HUES48 (cell line): Measurements from ENCODE around the gene VSTM2B.
"Not testable (repeated sequence)": the region's sequence is repeated elsewhere in the genome, so short reads cannot be mapped to it uniquely, and the experiment has no call there.

Experiments used
- H3K27ac ChIP-seq: one replicate; pipeline ENCODE4 v1.7.0; 2013; ENCODE audit warnings: low read depth, low read length, inconsistent platforms
- H3K27me3 ChIP-seq: 2 replicates; pipeline ENCODE4 v1.6.1; 2013; ENCODE audit warnings: mild to moderate bottlenecking, low read length; ENCODE audit not compliant: control insufficient read depth, insufficient read depth
- H3K36me3 ChIP-seq: 2 replicates; pipeline ENCODE4 v1.6.1; 2013; ENCODE audit warnings: low read length; ENCODE audit not compliant: control insufficient read depth, insufficient read depth
- H3K4me1 ChIP-seq: 2 replicates; pipeline ENCODE4 v1.6.1; 2013; ENCODE audit warnings: mild to moderate bottlenecking, low read length; ENCODE audit not compliant: control insufficient read depth, insufficient read depth
- H3K4me3 ChIP-seq: 2 replicates; pipeline ENCODE4 v1.5.1; 2013; ENCODE audit warnings: mild to moderate bottlenecking, low read depth, low read length
- H3K9ac ChIP-seq: 2 replicates; pipeline ENCODE4 v1.6.1; 2013; ENCODE audit warnings: mild to moderate bottlenecking, low read depth, low read length, moderate library complexity
- H3K9me3 ChIP-seq: 2 replicates; pipeline ENCODE4 v1.6.1; 2013; ENCODE audit warnings: low read length; ENCODE audit not compliant: control insufficient read depth, insufficient read depth

Gene VSTM2B

DNA sequence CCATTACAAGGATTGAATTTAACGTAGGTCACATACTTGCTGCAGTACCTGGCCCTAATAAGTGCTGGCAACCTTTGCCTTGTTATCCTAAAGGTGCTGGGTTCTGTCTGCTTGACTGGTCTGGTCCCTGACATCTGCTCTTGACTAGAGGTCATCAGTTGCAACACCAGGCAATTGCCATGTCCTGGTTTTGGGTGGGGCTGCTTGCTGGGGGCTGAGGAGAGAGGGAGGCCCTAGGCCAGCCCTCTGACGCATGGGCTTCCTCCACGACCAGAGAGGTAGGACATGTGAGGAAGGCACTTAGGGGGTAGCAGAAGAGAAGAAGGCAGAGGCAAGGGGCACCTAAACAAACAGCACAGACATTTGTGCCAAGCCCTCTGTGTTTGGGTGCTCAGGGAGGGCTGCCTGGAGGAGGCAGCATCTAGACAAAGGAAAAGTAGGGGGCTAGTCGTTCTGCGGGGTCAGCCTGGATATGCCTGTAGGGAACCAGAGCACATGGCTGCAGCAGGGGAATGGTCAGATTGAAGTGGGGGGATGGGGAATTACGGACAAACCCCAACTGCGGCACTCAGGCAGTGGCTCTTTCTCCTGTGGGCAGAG is 21.7 kb downstream of the VSTM2B start:
- no peak overlapping the region for H3K27ac ChIP-seq
- no peaks in the 10 kb centered on the region for H3K27me3 ChIP-seq
- H3K36me3 ChIP-seq = no peaks in the 10 kb centered on the region
- no peaks in the 10 kb centered on the region for H3K9me3 ChIP-seq
- H3K4me1 ChIP-seq = no peaks in the 10 kb centered on the region
- H3K9ac ChIP-seq = no peak overlapping the region
- H3K4me3 ChIP-seq = no peak overlapping the region

DNA sequence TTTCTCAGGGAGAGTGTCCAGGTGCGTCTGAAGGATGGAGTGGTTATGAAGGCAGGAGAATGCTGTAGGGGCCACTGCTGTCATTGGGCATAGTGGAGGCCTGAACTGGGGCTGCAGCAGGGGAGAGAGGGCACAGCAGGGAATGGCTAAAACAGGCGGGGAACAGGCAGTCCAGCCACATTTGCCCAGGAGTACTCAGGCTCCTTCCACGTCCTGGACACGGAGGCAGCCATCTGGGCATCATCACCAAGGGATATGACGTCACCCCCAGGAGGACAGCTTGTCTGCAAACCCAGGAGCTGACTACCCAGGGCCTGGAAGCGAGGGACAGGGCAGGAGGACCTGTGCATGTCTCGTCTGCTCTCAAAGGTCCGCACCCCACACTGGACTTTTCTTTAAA is 22.2 kb downstream of the VSTM2B start:
- no peak overlapping the region for H3K9ac ChIP-seq
- H3K27ac ChIP-seq = no peak overlapping the region
- no peaks in the 10 kb centered on the region for H3K36me3 ChIP-seq
- no peaks in the 10 kb centered on the region for H3K4me1 ChIP-seq
- no peak overlapping the region for H3K4me3 ChIP-seq
- no peaks in the 10 kb centered on the region for H3K9me3 ChIP-seq
- no peaks in the 10 kb centered on the region for H3K27me3 ChIP-seq

DNA sequence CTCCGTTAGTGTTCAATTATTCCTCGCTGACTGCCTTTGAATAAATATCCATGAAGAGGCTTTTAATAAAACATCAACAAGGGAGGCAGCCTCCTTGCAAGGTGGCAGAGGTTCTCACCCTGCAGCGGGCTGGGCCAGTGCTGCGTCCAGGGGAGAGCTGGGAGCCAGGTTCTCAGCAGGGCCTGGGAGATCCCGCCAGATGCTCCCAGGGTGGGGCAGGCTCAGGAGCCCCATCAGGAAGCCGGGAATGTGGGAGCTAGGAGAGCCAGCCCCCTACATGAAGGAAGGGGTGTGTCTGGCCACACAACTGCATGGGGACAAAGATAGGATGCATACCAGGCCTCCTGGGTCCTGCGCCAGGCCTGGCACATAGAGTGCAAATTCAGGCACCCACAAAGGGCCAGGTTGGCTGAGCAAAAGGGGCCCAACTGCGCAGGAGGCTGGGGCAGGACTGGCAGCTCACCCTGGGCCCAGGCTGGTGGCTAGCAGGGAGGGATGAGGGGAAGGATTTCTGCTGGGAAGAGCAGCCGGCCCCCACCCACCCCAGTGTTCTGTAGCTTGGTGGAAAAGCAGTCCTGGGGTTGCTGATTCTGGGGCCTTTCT is 22.8 kb downstream of the VSTM2B start:
- H3K9ac ChIP-seq = no peak overlapping the region
- no peaks in the 10 kb centered on the region for H3K4me1 ChIP-seq
- H3K9me3 ChIP-seq = no peaks in the 10 kb centered on the region
- H3K36me3 ChIP-seq = no peaks in the 10 kb centered on the region
- no peaks in the 10 kb centered on the region for H3K27me3 ChIP-seq
- no peak overlapping the region for H3K4me3 ChIP-seq
- H3K27ac ChIP-seq = no peak overlapping the region

DNA sequence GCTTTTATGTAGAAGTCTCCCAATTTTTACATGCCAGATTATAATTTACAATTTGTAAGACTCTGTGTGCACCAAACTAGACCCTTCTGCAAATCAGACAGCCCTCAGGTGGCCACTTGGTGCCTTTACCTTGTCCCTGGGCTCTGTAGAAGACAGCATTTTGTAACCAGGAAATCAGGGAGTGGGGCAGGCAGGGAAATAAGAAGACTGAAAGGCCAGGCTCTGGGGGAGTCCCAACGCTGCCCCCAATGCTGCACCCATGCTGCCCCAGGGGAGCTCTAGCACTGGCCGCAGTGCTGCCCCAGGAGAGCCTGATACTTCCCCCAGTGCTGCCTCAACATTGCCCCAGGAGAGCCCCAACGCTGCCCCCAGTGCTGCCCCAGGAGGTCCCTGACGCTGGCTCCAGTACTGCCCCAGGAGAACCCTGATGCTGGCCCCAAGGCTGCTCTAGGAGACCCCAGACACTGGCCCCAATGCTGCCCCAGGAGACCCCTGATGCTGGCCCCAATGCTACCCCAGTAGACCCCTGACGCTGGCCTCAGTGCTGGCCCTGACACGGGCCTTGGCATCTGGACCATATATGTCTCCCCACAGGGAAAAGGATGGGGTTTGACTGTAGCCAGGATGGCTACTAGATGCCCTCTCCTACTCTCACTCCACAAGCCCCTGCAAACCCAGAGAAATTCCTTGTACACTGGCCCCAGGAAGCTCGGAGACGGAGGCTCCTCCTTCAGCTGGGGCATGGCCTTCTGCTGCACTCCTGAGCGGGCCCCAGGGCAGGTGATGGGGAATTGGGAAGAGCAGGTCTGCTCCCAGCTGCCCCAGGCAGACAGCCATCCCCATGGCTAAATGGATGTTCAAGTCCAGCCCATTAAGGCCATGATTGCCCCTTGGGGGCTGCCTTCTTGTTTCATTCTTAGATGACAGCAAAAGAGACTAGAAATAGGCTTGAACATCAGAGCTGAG is 23.6 kb downstream of the VSTM2B start:
- Histone ChIP-seq H3K27ac (no peak overlapping the region), H3K9me3 (no peaks in the 10 kb centered on the region), H3K27me3 (no peaks in the 10 kb centered on the region)

DNA sequence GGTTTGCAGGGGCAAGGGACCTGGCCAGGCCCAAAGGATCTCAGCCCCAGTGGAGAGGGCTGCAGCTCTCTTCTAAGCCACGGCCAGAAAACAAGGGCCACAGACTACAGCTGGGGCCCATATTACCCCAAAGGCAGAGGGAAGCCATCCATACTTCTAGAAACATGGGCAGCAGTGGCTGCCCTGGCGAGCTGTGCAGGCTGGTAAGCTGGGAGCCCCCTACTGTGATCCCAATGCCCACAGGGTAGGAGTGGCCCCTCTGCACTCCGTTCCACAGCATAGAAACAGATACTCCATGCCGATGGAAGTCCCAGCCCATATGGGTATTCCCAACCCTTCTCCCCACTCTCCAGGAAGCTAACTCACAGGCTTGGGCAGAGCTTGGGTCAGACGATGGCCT is 25.1 kb downstream of the VSTM2B start:
- no peaks in the 10 kb centered on the region for H3K27me3 ChIP-seq
- no peak overlapping the region for H3K4me3 ChIP-seq

More for the DNA sequence above, 23.6 kb downstream of the VSTM2B start:
- no peak overlapping the region for H3K4me3 ChIP-seq
- no peak overlapping the region for H3K9ac ChIP-seq
- no peaks in the 10 kb centered on the region for H3K4me1 ChIP-seq
- H3K36me3 ChIP-seq = no peaks in the 10 kb centered on the region

DNA sequence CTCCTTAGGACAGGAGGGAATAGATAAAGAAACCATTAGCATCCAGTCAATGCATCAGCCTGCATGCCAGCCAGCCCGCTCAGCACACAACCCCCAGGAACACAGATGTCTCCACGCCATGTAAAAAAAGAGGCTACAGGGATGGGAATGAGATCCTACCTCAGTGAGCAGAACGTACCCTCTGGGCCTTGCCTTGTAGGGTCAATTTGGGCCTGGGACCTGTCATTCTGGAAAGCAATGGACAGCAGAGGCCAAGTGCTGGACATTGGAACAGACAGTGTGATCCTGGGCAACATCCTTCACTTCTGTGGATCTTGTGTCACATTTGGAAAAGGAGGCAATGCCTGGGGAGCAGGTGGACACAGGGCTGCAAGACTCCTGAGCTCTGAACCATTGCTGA is 26.0 kb downstream of the VSTM2B start:
- no peaks in the 10 kb centered on the region for H3K36me3 ChIP-seq
- no peaks in the 10 kb centered on the region for H3K27me3 ChIP-seq

More for the DNA sequence above, 25.1 kb downstream of the VSTM2B start:
- Histone ChIP-seq H3K36me3 (no peaks in the 10 kb centered on the region), H3K9ac (no peak overlapping the region), H3K4me1 (no peaks in the 10 kb centered on the region), H3K9me3 (no peaks in the 10 kb centered on the region), H3K27ac (no peak overlapping the region)

DNA sequence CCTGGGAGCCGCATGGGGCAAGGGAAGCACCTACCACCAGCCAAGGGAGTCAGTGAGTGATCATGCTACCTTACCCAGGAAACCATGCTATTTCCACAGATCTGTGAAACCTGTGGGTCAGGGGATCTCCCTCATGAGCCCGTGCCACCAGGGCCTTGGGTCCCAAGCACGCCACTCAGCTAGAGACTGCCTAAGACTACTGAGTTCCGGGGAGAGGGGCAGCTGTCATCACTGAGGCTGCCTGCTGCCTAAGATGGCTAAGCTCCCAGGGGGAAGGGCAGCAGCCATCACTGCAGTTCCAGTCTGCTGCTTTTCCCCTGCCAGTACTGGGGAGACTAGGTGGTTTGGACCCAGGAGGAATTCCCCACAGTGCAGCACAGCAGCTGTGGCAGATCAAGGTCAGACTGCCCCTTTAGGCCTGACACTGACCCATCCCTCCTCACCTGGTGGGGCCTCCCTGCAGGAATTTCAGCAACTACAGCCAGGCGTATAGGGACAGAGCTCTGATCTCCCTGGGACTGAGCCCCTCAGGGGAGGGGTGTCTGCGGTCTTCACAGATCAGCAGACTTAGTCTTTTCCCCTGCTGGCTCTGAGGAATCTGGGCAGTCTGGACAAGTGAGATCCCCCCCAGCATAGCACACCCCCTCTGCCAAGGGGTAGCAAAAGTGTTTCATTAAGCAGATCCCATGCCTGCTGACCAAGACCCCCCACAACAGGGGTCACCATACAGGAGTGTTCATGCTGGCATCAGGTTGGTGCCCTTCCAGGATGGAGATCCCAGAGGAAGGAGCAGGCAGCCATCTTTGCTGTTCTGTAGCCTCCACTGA is 26.9 kb downstream of the VSTM2B start:
- Histone ChIP-seq H3K9me3 (peaks cover 3% of the 10 kb centered on the region; the same call in 1 of the 2 replicates), H3K4me1 (no peaks in the 10 kb centered on the region), H3K27me3 (no peaks in the 10 kb centered on the region), H3K27ac (no peak overlapping the region), H3K36me3 (no peaks in the 10 kb centered on the region), H3K4me3 (no peak overlapping the region), H3K9ac (no peak overlapping the region)

More for the DNA sequence above, 26.0 kb downstream of the VSTM2B start:
- H3K9me3 ChIP-seq = peaks cover 3% of the 10 kb centered on the region; the same call in 1 of the 2 replicates
- no peak overlapping the region for H3K27ac ChIP-seq
- no peak overlapping the region for H3K9ac ChIP-seq
- no peaks in the 10 kb centered on the region for H3K4me1 ChIP-seq
- H3K4me3 ChIP-seq = no peak overlapping the region

DNA sequence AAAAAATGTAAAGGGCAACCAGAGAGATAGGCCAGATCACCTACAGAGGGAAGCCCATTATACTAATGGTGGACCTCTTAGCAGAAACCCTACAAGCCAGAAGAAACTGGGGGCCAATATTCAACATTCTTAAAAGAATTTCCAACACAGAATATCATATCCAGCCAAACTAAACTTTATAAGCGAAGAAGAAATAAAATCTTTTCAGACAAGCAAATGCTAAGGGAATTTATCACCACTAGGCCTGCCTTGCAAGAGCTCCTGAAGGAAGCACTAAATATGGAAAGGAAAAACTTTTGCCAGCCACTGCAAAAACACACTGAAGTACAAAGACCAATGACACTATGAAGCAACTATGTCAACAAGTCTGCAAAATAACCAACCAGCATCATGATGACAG is 28.4 kb downstream of the VSTM2B start:
- H3K9me3 ChIP-seq = peaks cover 3% of the 10 kb centered on the region; the same call in 1 of the 2 replicates
- H3K27me3 ChIP-seq = no peaks in the 10 kb centered on the region
- no peak overlapping the region for H3K9ac ChIP-seq
- H3K4me1 ChIP-seq = no peaks in the 10 kb centered on the region
- H3K27ac ChIP-seq = no peak overlapping the region
- H3K36me3 ChIP-seq = no peaks in the 10 kb centered on the region
- no peak overlapping the region for H3K4me3 ChIP-seq

DNA sequence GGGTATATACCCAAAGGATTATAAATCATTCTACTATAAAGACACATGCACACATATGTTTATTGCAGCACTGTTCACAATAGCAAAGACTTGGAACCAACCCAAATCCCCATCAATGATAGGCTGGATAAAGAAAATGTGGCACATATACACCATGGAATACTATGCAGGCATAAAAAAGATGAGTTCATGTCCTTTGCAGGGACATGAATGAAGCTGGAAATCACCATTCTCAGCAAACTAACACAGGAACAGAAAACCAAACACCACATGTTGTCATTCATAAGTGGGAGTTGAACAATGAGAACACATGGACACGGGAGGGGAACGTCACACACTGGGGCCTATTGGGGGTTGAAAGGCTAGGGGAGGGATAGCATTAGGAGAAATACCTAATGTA is 33.3 kb downstream of the VSTM2B start:
- H3K27me3 ChIP-seq, H3K9me3 ChIP-seq, H3K4me1 ChIP-seq, H3K9ac ChIP-seq, H3K27ac ChIP-seq, H3K36me3 ChIP-seq, H3K4me3 ChIP-seq: not testable (repeated sequence)

DNA sequence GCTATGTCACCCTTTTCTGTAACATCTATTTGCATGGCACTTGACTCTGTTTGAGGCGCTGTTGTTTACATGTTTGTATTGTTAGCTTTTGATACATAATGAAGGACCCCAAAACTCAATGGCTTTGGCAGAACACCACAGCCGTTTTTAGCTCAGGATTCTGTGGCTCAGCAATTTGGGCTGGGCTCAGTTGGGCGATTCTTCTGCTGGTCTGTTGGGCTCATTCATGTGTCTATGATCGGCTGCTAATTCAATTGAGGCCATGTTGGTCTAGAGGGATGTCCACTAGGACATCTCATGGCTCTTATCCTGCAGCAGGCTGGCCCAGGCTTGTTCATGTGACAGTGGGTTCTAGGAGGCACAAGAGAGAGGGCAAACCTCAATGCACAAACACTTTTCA is 33.9 kb downstream of the VSTM2B start:
- no peak overlapping the region for H3K27ac ChIP-seq
- no peak overlapping the region for H3K4me3 ChIP-seq
- H3K4me1 ChIP-seq = peaks cover 1% of the 10 kb centered on the region; the same call in 1 of the 2 replicates
- H3K9ac ChIP-seq = no peak overlapping the region
- H3K9me3 ChIP-seq = peaks cover 6% of the 10 kb centered on the region; the same call in 1 of the 2 replicates
- no peaks in the 10 kb centered on the region for H3K36me3 ChIP-seq
- H3K27me3 ChIP-seq = no peaks in the 10 kb centered on the region; the same call in 1 of the 2 replicates
